Ovary (tissue), 3 donors: ENCODE results near the gene PXT1.

Source experiments
- EP300 ChIP-seq: sonication (generic); formaldehyde crosslinking; IDR thresholded peaks from one replicate; pipeline ENCODE4 v1.6.1; 2017; ENCODE audit warnings: antibody characterized with exemption
- POLR2A ChIP-seq: fragments of 450-650 bp; IDR thresholded peaks from one replicate; pipeline ENCODE4 v1.6.1; 2017; ENCODE audit warnings: antibody characterized with exemption, mild to moderate bottlenecking, moderate library complexity
- TF ChIP-seq, protein P1 (sequence below), 3 donors: fragments of 450-650 bp in 2 of 3; fragments of 200-600 bp in 1 of 3; IDR thresholded peaks; one replicate each; pipeline versions ENCODE4 v1.5.1 to v1.8.0; 2016 to 2022; ENCODE audit warnings: antibody characterized with exemption in 3 of 3, mild to moderate bottlenecking in 1 of 3
- donor health status: DM: no; HTN: no; CAD: no.

DNA sequence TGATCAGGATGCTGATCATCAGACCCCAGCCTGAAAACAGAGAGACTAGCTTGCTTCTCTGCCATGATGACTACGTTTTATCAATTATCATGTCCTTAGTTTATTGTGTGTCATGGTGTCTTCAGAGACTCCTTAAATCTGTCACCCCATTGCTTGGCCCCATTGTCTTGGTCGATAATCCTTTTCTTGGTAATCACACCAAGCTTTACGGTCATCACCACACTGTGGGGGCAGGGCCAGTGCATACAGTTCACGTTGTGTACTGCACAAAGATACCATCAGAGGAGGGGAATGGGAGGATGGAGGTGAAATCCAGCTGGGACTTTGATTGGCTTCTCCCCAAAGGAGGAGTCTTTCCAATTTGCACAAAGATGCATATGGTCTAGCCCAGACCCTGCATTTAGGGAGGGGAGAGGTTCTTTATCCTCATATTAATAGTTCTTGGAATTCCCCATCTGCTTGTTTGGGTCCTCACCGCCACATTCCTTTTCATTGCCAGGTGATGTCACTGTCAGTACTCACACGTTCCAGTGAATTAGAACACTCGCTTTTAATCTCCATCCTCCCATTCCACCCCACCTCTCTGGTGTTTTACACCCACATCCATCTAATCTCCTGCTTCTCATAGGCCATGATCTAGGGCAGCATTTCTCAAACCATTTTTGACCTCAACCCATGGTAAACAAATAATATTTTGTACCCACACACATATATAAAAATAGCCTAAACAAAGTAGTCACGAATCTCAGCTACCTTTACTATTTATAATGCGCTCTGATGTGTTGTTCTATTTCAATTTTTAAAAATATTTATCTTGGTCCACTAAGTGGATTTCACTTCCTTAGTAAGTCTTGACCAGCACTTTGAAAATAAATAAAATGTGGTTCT lies 60.9 kb downstream of the PXT1 start:
- TF ChIP-seq, protein P1, sequence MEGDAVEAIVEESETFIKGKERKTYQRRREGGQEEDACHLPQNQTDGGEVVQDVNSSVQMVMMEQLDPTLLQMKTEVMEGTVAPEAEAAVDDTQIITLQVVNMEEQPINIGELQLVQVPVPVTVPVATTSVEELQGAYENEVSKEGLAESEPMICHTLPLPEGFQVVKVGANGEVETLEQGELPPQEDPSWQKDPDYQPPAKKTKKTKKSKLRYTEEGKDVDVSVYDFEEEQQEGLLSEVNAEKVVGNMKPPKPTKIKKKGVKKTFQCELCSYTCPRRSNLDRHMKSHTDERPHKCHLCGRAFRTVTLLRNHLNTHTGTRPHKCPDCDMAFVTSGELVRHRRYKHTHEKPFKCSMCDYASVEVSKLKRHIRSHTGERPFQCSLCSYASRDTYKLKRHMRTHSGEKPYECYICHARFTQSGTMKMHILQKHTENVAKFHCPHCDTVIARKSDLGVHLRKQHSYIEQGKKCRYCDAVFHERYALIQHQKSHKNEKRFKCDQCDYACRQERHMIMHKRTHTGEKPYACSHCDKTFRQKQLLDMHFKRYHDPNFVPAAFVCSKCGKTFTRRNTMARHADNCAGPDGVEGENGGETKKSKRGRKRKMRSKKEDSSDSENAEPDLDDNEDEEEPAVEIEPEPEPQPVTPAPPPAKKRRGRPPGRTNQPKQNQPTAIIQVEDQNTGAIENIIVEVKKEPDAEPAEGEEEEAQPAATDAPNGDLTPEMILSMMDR (IDR thresholded peaks at IDR 0.05): no peak
- TF ChIP-seq POLR2A (no peak), EP300 (no peak)
